ENCODE measurements around the gene ERBB4.

The ERBB4 gene

DNA sequence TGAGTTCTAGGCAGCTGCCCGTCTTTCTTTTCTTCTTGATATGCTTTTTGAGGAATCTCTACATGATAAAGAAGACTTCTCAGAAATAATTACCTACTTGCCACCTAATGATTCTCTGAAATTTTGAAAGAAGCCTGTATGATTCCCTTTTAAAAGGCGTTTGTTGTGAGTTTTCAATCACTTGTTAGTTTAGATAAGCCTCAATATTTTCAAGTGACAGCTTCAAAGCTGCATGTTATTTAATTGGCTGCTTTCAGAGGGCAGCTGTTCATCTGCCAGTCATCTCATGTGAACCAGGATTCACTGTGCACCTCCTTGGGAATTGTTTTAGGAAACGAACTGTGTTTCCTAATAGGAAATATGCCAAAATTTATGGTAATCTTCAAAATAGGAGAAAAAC is 1044.1 kb downstream of the ERBB4 start:
- no peak for ATAC-seq
- TF ChIP-seq OSR1 (CRISPR knock-in tag; IDR thresholded peaks at IDR 0.05) = no peak
- no peak for TF ChIP-seq TCF4 (CRISPR knock-in tag; IDR thresholded peaks at IDR 0.05; ENCODE audit: borderline replicate concordance)
- TF ChIP-seq ZNF565 (CRISPR knock-in tag; conservative IDR thresholded peaks at IDR 0.05; ENCODE audit: low read depth) = no peak
- TF ChIP-seq ZNF8 (CRISPR knock-in tag; IDR thresholded peaks at IDR 0.05) = no peak

- no peak for ATAC-seq
- TF ChIP-seq, protein P1, sequence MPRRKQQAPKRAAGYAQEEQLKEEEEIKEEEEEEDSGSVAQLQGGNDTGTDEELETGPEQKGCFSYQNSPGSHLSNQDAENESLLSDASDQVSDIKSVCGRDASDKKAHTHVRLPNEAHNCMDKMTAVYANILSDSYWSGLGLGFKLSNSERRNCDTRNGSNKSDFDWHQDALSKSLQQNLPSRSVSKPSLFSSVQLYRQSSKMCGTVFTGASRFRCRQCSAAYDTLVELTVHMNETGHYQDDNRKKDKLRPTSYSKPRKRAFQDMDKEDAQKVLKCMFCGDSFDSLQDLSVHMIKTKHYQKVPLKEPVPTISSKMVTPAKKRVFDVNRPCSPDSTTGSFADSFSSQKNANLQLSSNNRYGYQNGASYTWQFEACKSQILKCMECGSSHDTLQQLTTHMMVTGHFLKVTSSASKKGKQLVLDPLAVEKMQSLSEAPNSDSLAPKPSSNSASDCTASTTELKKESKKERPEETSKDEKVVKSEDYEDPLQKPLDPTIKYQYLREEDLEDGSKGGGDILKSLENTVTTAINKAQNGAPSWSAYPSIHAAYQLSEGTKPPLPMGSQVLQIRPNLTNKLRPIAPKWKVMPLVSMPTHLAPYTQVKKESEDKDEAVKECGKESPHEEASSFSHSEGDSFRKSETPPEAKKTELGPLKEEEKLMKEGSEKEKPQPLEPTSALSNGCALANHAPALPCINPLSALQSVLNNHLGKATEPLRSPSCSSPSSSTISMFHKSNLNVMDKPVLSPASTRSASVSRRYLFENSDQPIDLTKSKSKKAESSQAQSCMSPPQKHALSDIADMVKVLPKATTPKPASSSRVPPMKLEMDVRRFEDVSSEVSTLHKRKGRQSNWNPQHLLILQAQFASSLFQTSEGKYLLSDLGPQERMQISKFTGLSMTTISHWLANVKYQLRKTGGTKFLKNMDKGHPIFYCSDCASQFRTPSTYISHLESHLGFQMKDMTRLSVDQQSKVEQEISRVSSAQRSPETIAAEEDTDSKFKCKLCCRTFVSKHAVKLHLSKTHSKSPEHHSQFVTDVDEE (CRISPR knock-in tag; IDR thresholded peaks at IDR 0.05) = no peak
- TF ChIP-seq ZNF70 (CRISPR knock-in tag; IDR thresholded peaks at IDR 0.05) (no peak), BACH2 (CRISPR knock-in tag; IDR thresholded peaks at IDR 0.05; ENCODE audit: borderline replicate concordance) (no peak), TCF4 (CRISPR knock-in tag; IDR thresholded peaks at IDR 0.05; ENCODE audit: borderline replicate concordance) (no peak), ARNTL (CRISPR knock-in tag; IDR thresholded peaks at IDR 0.05; ENCODE audit: borderline replicate concordance, low read depth) (no peak), OSR1 (CRISPR knock-in tag; IDR thresholded peaks at IDR 0.05) (no peak), CSDC2 (CRISPR knock-in tag; IDR thresholded peaks at IDR 0.05) (no peak), ZC3H10 (CRISPR knock-in tag; IDR thresholded peaks at IDR 0.05) (no peak), PATZ1 (CRISPR knock-in tag; IDR thresholded peaks at IDR 0.05; ENCODE audit: borderline replicate concordance) (no peak), ISL1 (CRISPR knock-in tag; IDR thresholded peaks at IDR 0.05) (no peak), RARB (CRISPR knock-in tag; IDR thresholded peaks at IDR 0.05) (no peak), ZNF565 (CRISPR knock-in tag; conservative IDR thresholded peaks at IDR 0.05; ENCODE audit: low read depth) (no peak), ZFP3 (CRISPR knock-in tag; IDR thresholded peaks at IDR 0.05) (no peak), CREB5 (CRISPR knock-in tag; IDR thresholded peaks at IDR 0.05; ENCODE audit: low read depth) (no peak), GLIS3 (CRISPR knock-in tag; IDR thresholded peaks at IDR 0.05) (no peak), PPARA (CRISPR knock-in tag; IDR thresholded peaks at IDR 0.05; ENCODE audit: borderline replicate concordance) (no peak)
Observed at GRCh38 chr2:211494085-211494484, 1044.5 kb downstream of the ERBB4 start.

DNA sequence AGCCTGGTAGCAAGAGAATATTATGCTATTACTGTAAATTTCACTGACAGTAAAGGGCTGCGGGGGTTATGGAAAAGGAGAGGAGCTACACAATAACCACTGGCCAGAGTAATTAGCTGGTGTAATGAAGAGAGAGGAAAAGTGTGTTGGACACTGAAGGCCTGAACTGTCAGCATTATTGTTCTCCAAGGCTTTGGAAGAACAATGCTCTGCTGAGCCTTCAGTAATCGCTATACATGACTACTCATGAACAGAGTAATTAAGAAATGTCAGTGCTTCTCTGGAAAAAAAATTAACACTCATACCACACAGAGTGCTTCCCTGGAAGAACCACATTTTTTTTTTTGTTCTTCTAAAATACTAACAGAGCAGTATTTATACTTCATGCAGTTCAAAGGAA is 1050.9 kb downstream of the ERBB4 start:
- TF ChIP-seq ZNF565 (CRISPR knock-in tag; conservative IDR thresholded peaks at IDR 0.05; ENCODE audit: low read depth) (no peak), ZNF8 (CRISPR knock-in tag; IDR thresholded peaks at IDR 0.05) (no peak), GLIS3 (CRISPR knock-in tag; IDR thresholded peaks at IDR 0.05) (no peak), PPARA (CRISPR knock-in tag; IDR thresholded peaks at IDR 0.05; ENCODE audit: borderline replicate concordance) (no peak), BACH2 (CRISPR knock-in tag; IDR thresholded peaks at IDR 0.05; ENCODE audit: borderline replicate concordance) (no peak), POU6F1 (CRISPR knock-in tag; IDR thresholded peaks at IDR 0.05; ENCODE audit: borderline replicate concordance, low read depth) (no peak), ZC3H10 (CRISPR knock-in tag; IDR thresholded peaks at IDR 0.05) (no peak), ARNTL (CRISPR knock-in tag; IDR thresholded peaks at IDR 0.05; ENCODE audit: borderline replicate concordance, low read depth) (no peak), ZNF70 (CRISPR knock-in tag; IDR thresholded peaks at IDR 0.05) (no peak), ISL1 (CRISPR knock-in tag; IDR thresholded peaks at IDR 0.05) (no peak), ZFP30 (CRISPR knock-in tag; IDR thresholded peaks at IDR 0.05) (no peak), SNAI2 (CRISPR knock-in tag; IDR thresholded peaks at IDR 0.05) (no peak), ESRRG (CRISPR knock-in tag; IDR thresholded peaks at IDR 0.05) (no peak), CREB5 (CRISPR knock-in tag; IDR thresholded peaks at IDR 0.05; ENCODE audit: low read depth) (no peak)
- TF ChIP-seq, protein P1 (CRISPR knock-in tag; IDR thresholded peaks at IDR 0.05) = no peak
- TF ChIP-seq, protein P2, sequence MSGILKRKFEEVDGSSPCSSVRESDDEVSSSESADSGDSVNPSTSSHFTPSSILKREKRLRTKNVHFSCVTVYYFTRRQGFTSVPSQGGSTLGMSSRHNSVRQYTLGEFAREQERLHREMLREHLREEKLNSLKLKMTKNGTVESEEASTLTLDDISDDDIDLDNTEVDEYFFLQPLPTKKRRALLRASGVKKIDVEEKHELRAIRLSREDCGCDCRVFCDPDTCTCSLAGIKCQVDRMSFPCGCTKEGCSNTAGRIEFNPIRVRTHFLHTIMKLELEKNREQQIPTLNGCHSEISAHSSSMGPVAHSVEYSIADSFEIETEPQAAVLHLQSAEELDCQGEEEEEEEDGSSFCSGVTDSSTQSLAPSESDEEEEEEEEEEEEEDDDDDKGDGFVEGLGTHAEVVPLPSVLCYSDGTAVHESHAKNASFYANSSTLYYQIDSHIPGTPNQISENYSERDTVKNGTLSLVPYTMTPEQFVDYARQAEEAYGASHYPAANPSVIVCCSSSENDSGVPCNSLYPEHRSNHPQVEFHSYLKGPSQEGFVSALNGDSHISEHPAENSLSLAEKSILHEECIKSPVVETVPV (CRISPR knock-in tag; IDR thresholded peaks at IDR 0.05) = no peak
- ATAC-seq = no peak

Data from SK-N-SH treated with all-trans-retinoic acid at 6 μM for 48 hours (cell line).